Activated T-cell treated with anti-CD3 and anti-CD28 coated beads for 1 hour (primary cell): ENCODE measurements around the gene NAT10.

Experiments used
- DNase-seq: peaks from one replicate; pipeline ENCODE4 v3.0.0-alpha.2; 2020; ENCODE audit warnings: low read depth

The NAT10 gene

DNA sequence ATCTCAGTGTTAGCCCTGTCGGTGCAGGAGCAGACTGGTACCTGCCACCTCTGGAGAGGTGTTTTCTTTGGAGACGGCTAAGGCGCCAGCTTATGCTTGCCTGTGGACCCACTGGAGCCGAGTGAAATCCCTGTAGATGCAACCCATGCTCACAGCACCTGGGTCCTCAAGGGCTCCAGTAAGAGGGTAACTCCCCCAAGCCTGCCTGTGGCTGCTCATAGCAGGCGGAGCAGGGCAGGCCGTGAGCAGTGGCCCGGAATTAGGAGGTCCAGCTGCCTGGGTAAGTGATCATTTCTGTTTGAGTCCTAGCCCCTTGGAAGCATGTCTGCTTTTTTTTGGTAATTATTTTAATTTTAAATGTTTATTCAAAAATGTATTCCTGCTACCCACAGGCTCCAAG lies 43.8 kb downstream of the NAT10 start:
- DNase-seq: no peak

DNA sequence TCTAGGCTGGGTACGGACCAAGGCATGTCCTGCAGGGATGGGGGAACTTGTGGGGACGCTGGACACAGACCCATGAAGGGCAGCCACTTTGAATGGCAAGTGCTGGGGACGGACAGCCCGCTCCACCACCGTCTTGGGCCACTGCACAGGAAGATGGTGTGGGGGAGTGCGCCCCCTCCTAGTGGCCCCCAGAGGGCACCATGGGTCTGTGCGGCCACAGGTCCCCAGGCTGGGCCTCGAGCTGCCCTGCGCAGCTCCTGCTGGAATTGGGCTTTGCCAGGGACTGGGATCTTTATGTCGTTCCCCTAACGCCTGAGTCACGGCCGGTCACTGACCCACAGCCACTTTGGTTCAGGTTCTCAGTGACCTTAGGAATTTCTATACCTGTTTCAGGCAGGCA lies 44.4 kb downstream of the NAT10 start:
- DNase-seq: no peak

DNA sequence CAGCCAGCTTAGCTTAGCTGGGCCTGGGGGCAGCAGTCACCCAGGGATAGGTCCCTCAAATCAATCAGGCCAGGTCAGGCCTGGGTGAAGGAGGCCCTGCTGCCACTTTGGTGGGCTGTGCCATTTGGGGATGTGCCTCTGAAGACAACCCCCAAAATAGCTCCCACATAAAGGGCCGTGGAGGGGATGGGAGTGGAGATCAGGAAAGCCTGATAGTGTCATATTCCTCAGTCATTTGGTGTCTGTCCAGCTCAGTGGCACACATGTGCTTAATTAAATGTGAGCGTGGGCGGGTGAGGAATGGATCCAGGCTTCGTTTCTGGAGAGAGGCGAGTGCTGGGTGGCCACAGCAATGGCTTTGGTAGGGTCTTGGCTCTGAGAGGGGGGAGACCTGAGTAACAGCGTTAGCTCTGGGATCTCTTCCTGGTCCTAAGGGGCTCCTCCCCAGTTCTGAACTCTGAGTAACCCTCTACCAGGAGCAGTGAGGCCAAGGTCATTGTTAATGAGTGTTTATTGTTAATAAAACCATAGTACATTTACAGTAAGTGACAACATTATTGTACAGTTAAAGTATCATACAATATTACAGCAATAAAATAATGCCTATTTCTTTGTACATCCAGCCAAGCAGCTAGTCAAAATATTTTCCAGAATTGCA lies 45.2 kb downstream of the NAT10 start:
- DNase-seq: no peak

DNA sequence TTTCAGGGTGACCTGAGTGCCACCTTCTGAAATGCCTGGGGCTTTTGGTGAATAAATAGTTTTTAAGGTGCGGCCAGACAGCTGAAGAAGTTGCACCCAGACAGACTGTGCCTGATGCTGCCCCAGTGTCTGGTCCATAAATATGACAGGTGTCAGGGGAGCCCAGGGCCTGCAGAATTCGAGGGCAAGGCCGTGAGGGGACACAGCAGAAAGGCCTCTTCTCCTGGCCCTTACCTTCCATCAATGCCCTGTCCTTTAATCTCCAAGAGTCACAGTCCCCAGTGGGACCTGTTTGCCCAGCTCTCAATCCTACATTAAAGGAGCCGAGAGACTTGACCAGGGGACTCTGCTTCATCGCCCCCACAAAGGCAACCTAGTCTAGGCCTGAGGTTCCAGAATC lies 45.7 kb downstream of the NAT10 start:
- DNase-seq: no peak

DNA sequence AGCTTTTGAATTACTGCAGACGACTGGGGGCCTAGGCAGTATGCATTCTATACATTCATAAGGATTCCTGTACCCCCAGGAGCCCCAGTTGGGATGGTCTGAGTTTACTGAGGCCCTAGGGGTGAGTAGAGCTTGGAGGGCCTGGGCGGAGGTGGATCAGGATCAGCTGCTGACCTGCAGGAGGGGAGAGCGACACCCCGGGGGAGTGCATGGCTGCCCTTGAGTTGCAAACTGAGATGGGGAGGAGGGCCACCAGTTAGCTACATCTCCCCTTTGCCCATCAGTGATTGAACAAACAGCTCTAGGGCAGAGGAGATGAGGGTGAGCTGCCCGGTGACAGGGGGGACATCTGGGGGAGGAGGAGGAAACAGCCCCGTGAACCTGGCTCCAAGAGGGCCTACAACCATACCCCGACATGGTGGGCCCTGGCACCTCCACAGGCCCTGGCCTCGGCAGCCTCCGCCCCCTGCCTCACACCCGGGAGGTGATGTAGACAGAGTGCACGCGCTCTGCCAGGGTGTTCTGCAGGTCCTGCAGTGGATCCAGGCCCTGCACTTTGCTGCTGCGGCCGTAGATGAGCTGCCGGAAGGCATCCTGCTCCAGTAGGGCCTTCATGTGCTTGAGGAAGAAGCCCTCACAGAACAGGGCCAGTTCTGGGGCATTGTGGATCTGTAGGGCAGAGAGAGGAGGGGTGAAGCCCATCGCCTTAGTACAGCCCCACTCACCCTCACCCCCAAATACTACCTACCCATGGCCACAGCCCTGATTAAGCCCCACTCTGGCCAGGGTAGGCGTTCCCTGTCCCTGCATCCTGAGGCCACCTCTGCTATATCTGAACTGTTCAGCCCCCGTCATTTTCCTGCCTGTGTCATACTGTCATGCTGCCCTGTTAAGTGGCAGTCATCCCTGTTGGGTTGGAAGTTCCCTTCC lies 46.8 kb downstream of the NAT10 start:
- DNase-seq: no peak

DNA sequence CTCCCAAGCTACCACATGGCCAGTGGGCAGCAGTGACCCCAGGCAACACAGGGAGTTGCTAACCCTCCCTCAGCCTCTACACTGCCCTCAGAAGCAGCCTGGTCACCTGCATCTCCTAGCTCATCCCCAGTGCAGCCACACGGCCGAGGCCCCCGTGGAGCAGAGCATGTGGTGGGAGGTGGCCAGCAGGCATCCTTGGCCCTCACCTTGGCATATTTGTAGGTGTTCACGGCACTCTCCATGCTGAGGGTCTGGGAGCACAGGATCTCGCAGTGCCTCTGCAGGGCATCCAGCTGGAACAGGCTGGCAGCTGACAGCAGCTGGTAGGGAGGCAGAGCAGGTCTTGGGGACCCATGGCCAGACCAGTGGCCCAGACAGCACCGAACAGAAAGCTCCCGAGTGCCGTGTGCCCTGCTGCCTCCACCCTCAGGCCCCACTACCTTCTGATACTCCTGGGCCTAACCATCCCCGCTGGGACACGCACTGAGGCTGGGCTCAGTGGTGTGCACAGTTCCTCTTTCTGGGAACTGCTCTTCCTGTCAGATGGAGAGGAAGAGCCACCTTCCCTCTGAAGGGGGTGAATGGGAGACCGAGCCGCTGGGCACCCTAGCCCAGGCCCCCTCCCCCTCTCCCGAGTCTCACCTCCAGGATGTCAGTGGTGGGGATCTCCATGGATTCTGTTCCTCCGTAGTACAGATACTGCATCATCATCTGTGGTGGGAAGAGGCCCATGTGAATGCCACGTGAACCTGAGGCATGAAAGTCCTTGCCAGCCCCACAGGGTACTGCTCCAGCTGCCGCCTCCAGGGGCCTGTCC lies 48.8 kb downstream of the NAT10 start:
- DNase-seq: no peak

DNA sequence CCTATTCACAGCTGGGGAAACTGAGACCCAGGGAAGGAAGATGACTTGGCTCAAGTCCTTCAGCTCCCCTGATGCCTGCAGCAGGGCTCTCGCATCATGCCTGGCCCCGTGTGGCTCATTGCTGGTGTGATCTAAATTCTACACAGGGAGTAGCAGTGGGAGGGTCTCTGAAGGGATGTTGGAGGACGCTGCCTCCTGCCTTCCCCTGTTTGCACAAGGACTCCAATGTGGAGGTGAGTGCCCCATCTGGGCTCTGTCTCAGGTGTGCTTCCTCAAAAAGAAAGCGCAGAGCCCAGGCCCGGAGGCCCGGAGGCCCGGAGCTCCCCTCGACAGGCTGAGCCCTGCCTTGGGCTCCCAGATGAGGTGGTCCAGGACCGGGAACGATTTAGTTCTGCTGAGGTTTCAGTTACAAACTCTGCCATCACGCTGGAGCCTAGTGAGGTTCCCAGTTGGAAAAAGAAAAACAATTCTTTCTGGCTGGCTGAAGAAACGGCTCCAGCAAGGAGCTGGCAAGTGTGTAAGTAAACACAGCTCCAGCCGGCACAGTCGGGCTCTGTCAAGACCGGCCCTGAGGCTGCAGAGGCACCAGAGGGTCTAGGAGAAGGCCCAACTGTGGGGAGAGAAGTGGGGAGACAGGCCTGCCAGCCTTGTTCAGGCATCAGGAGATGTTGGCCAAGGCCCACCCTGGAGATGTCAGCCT lies 49.8 kb downstream of the NAT10 start:
- no peak for DNase-seq

DNA sequence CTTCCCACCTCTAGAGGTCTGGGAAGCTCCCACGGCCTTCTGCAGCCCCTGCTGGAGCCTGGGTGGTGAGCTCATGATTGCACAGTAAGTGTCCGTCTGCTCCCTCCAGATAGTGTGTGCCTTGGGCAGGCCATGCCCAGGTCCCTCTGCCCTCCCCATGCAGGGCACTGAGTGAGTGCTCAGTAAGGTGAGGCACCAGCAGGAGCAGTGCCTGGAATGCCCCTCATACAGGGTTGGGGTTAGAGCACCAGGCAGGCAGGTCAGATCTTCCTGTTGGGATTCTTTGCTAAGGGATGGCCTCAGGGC lies 50.3 kb downstream of the NAT10 start:
- DNase-seq: no peak

DNA sequence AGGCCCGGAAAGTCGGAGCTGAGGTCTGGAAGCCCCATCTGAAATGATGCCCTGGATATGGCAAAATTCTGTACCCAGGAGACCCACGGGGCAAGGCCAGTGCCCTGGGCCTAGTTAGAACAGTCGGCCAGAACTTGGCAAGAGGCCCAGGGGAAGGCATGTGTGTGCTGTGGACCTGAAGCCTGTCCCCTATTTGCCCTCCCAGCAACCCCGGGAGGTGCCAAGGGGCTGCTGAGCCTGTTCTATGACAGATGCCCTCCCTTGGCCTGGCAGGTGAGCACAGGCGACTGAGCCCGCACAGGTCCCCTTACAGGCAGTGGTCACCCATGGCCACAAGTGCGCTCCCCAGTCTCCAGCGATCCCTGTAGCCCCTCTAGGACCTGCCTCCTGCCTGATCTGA lies 51.7 kb downstream of the NAT10 start:
- DNase-seq: no peak

DNA sequence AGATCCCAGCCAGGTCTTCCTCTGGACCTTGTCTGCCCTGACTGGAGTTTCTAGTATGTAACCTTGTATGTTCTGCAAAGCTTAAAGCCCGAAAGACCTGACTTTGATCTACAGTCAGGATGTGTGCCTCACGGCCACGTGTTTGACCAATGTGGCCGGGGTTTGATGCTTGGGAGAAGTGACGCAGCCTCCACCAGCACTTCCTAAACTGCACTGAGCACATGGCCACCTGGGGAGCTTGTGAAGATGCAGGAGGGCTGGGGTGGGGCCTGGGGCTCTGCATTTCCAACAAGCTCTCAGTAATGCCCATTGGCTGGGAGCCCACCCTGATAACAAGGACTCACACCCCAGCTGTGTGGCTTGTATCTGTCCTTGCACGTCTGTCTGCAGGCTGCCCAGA lies 53.2 kb downstream of the NAT10 start:
- no peak for DNase-seq

DNA sequence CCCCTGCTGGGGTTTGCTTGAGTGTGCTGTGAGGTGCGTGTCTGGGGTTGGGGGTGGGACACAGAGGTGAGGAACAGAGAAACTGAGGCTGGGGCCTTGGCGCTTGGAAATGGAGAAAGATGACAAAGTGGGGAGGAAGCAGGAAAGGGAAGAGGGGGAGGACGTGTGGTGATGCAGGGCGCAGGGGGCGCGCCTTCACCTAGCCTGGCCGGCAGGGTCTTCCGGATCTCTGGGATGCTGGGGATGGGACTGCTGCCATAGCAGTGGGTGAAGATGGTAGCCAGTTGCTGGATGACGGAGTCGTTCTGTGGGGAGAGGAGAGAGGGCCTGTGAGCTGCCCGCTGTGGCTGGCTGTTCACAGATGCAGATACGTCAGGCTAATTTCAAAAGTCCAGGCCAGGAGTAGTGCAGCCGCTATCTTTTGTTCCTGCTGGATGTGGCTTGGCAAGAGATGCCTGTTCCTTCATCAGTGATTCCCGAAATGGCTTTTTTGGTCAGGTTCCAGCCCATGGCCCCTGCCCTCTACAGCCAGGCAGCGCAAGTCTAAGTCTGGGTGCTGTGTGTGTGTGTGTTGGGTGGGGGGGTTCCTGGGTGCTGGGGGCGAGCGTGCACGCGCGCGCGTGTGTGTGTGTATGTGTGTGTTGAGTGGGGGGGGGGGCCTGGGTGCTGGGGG lies 54.8 kb downstream of the NAT10 start:
- DNase-seq: no peak

DNA sequence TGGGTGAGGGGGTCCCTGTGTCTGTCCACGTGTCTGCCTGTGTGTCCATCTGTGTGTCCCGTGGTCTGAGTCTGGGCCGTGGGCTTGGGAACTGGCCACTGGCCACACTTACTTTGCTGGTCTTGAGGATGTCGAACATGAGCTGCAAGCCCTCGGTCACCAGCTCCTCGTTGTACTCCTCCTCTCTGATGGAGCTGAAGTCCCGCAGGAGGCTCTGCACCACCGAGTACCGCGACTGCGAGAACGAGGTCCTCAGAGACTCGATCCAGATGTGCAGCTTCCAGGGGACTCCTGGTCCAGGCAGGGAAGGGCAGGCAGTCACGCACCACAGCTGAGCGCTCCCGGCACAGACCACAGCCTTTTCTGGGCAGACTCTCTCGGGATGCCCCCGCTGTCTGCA lies 55.4 kb downstream of the NAT10 start:
- no peak for DNase-seq

DNA sequence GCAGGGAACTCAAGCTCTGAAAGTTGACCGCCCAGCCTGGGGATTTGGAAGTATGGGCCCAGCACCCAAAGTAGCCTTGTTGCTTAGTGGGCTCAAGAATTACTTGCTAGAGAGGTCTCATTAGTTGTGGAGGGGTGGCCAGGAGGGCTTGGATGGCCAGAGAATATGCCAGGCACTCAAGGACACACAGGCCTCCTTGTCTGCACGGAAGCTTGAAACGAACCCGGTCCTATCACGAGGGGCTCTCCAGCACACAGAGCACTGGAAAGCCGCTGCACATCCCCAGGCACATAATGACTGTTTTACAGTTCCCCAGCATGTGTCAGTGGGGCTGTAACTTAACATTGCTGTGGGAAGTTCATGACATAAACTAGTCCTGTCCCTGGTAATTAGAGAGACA lies 55.9 kb downstream of the NAT10 start:
- DNase-seq: no peak

DNA sequence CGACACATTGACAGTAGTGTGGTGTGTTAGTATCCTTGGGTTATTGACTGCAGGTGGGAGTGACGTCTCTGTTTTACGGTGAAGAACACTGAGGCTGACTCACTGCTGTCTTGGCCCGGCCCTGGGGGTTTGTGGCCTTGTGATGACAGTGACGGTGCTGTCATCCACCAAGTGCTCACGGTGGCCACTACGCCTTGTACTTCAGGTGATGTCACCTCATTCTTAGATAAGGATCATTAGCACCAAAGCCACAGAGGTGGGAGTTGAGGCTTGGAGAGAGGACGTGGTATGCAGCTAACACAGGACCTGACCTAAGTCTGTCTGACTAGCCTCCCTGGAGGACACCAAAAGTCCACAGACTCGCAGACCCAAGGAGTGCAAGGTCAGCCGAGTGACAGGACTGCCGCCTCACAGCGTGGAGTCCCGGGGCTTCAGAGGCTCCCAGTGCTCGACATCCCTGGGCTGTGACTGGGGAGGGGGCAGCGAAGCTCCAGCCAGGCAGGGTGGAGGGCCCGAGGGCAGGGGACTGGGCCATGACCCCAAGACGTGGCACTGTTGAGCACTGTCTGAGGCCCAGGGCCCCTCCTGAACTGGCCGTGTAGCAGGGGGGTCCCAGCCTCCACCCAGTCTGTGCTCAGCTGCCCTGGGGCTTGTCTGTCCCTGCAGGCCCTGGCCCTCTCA lies 56.5 kb downstream of the NAT10 start:
- DNase-seq: no peak

DNA sequence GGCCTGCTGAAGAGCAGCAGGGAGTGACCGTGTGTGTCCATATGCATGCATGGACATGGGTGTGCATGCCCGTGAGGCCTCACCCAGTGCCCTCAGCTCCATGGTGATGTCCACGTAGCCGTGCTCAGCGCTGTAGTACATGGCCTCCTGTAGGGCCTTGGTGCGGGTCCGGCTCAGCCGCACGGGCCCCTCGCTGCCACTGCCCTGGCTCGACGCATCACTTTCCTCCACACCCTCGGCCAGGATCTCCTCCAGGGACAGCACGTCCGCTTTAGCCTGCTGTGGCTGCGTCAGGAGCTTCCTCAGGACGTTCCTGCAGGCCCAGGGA lies 57.0 kb downstream of the NAT10 start:
- no peak for DNase-seq

DNA sequence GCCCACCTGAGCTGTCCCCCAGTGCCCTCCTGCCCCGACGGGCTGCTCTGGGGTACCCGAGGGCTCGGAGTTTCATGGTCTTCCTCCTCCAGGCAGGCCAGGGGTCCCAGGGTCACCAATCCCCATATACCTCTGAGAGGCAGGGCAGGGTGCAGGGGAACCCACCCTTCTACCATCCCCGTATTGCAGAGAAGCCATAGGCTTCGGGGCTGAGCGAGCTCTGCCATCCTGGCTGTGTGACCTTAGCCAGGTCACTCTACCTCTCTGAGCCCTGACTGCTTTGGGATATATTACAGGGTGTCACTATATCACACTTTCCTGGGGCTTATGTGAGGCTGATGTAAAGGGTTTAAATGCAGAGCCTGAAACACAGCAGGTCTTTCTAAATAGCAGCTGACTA lies 57.4 kb downstream of the NAT10 start:
- no peak for DNase-seq

DNA sequence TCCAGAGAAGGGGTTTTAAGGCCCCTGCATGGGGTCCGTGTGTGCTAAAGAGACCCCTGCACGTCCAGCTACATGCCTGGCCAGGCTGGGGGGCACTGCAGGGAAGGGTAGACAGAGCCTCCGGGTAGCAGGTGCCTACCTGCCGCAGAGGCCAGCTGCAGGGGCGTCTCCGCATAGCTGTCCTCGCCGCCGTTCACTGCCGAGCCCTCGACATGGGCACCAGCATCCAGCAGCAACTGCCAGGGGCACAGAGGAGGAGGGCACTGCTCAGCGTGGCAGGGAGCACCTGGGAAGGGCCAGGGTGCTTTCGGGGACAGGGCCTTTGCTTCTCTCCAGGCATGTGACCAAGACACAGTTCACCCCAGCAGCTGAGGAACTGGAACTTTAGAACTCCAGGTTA lies 59.7 kb downstream of the NAT10 start:
- DNase-seq: no peak

DNA sequence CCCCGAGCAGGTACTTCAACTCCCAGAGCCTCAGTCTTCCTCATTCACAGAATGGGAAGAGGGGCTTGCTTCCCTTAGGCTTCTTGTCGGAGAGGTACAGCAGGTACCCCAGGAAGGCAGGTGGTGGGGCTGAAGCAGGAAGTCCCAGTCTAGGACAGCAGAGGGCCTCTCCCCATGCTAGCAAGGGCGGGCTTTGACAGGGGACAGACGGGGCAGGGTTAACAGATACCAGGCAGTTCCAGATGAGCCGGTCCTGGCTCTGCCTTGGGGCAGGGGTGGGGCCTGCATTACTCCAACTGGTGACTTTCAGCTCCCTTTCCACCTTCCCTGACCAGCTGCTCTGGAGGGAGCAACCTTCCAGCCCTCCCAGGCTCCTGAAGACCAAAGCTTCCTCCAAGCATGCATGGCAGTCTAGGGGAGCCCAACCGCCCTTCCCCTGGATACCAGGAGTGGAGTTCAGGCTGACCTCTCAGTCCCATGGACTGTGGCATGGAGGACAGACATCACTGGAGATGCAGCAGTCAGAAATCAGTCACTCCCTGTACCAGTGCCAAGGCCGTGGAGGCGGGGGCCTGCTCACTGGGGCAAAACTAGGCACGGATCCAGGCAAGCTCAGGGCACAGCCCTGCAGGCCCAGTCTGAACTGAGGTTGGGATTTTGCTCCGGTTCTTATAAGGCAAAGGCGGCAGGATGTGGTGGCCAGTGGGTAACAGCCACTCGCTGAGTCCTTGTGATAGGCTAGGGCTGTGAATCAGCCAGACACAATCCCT lies 60.5 kb downstream of the NAT10 start:
- DNase-seq: no peak

DNA sequence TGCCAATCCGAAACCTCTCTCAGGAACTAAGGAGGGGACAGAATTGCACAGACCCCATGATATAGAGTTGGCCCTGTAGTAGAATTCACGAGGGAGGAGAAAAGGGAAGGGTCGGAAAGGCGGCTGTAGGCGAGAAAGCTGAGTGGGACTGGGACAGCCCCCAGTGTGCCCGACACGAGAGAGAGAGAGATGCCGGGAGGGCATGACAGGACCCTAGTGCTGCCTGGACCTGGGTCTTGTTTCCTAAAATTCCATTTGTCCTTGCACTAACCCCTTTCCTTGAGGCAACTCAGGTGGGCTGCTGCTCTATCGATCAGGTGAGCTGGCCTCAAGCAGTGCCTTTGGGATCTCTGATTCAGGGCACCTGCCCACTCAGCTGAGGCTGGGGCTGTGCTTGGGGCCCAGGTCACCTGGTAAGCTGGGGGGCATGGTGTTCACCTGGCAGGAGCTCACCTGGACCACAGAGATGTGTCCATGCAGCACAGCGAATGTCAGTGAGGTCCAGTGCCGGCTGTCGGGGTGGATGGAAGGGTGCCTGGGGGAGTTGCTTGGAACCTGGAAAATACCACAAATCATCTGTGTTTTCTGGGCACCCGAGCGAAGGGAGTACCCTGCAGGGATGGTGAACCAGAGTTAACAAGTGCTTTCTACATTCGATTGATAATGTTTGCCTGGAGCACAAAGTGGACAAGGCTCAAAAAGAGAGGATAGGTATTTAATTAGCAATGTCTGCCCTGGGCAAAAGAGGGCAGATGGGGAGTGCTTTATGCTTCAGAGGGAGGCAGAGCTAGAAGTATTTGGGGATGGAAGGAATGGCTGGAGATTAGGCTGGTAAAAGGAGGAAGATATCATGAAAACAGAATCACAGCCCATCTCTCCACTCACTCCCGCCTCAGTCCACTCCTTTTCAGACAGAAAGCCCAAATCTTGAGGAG lies 61.6 kb downstream of the NAT10 start:
- DNase-seq: no peak
